RWPE2 (cell line): Measurements from ENCODE around the gene GSTM4.

Source experiments
- ATAC-seq: fragments of 200-7000 bp; cut with Tn5 transposase; 3 replicates; pipeline ENCODE4 v1.9.1; 2021; ENCODE audit warnings: low read depth
- DNase-seq: peaks from one replicate; pipeline ENCODE4 v3.0.0-alpha.2; 2020; ENCODE audit warnings: low spot score
- H3K27ac ChIP-seq: fragments of 450-650 bp; 2 replicates; pipeline ENCODE4 v1.5.1; 2017; ENCODE audit warnings: mild to moderate bottlenecking; ENCODE audit not compliant: poor library complexity, severe bottlenecking
- H3K27me3 ChIP-seq: fragments of 250-450 bp; sonication (Bioruptor Pico); 2 replicates; pipeline ENCODE4 v1.5.1; 2021; ENCODE audit warnings: mild to moderate bottlenecking, moderate library complexity; ENCODE audit not compliant: insufficient read depth, poor library complexity, severe bottlenecking
- H3K36me3 ChIP-seq: fragments of 250-450 bp; sonication (Bioruptor Pico); 2 replicates; pipeline ENCODE4 v1.5.1; 2020; ENCODE audit warnings: low read depth, mild to moderate bottlenecking, moderate library complexity
- H3K4me1 ChIP-seq: fragments of 250-450 bp; sonication (Bioruptor Pico); 2 replicates; pipeline ENCODE4 v1.5.1; 2021; ENCODE audit warnings: mild to moderate bottlenecking, moderate library complexity; ENCODE audit not compliant: insufficient read depth, poor library complexity, severe bottlenecking
- H3K4me3 ChIP-seq: fragments of 250-450 bp; sonication (Bioruptor Pico); 2 replicates; pipeline ENCODE4 v1.5.1; 2021; ENCODE audit warnings: mild to moderate bottlenecking, moderate library complexity; ENCODE audit not compliant: severe bottlenecking
- H3K9me3 ChIP-seq: fragments of 250-450 bp; sonication (Bioruptor Pico); 2 replicates; pipeline ENCODE4 v1.5.1; 2021; ENCODE audit warnings: mild to moderate bottlenecking, moderate library complexity; ENCODE audit not compliant: severe bottlenecking
- CTCF ChIP-seq: fragments of 450-650 bp; IDR thresholded peaks from one replicate; pipeline ENCODE4 v1.5.1; 2017; ENCODE audit warnings: mild to moderate bottlenecking, moderate library complexity; ENCODE audit not compliant: poor library complexity, severe bottlenecking

GSTM4 gene

DNA sequence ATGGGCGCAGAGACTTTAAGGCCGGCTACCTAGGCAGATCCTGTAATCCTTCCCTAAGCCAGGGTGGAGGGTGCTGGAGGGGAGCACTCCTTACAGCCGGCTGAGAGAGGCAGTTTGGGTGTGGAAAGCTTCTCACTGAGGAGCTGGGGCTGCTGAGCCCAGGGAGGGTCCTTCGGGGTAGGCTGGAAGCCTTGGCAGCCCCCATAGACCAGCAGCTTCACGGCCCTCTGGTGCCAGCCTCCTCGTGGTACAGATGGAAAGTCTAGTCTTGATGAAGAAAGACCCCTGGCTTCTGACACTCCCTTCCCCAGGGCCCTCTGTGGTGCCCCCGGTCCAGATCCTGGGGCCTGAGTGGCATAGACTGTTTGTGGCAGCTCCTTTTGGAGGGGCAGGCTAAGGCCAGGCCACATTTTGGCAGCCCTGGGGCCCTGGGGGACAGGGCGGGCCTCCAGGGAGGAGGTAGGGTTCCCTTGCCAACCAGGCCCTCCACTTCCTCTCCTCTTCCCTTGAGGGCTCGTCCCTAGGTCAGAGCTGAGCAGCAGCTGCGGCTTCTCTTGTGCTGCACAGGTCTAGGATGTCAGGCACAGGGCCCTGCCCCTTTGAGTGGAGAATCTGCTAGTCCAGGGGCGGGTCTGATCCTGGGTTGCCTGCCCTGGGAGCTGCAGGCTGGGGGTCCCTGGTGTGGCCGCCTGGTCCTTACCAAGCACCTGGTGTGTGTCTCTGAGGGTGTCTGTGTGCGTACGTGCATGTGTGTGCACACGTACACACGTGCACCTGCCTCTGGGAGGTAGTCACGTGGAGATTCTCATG is 31.5 kb upstream of the GSTM4 start:
- Histone ChIP-seq H3K36me3 (peaks cover 9% of the 10 kb centered on the region), H3K4me1 (peaks cover 2% of the 10 kb centered on the region), H3K27ac (no peak overlapping the region), H3K9me3 (no peaks in the 10 kb centered on the region), H3K4me3 (no peak overlapping the region), H3K27me3 (no peaks in the 10 kb centered on the region)
- no peak for TF ChIP-seq CTCF
- DNase-seq (no peak), ATAC-seq (no peak)

DNA sequence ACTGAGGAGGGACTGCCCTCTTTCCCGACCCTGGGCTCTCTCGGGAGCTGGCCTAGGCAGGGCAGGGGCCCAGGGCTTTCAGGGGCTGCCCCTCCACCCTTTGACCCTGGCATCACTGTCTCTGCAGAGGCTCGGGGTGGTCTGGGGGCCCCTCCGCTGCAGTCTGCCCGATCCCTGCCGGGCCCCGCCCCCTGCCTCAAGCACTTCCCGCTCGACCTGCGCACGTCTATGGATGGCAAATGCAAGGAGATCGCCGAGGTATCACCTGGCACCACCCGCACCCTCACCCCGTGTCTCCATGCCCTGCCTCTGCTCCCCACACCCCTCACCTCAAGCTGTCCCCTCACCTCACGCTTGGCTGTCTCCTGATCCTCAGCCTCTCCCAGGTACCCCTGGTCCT is 30.7 kb upstream of the GSTM4 start:
- H3K4me1 ChIP-seq, result peaks cover 2% of the 10 kb centered on the region
- DNase-seq (no peak), ATAC-seq (no peak)
- no peak overlapping the region for H3K27ac ChIP-seq
- no peak overlapping the region for H3K4me3 ChIP-seq
- TF ChIP-seq CTCF, result no peak
- H3K27me3 ChIP-seq, result no peaks in the 10 kb centered on the region
- H3K36me3 ChIP-seq, result peaks cover 17% of the 10 kb centered on the region
- H3K9me3 ChIP-seq, result no peaks in the 10 kb centered on the region

DNA sequence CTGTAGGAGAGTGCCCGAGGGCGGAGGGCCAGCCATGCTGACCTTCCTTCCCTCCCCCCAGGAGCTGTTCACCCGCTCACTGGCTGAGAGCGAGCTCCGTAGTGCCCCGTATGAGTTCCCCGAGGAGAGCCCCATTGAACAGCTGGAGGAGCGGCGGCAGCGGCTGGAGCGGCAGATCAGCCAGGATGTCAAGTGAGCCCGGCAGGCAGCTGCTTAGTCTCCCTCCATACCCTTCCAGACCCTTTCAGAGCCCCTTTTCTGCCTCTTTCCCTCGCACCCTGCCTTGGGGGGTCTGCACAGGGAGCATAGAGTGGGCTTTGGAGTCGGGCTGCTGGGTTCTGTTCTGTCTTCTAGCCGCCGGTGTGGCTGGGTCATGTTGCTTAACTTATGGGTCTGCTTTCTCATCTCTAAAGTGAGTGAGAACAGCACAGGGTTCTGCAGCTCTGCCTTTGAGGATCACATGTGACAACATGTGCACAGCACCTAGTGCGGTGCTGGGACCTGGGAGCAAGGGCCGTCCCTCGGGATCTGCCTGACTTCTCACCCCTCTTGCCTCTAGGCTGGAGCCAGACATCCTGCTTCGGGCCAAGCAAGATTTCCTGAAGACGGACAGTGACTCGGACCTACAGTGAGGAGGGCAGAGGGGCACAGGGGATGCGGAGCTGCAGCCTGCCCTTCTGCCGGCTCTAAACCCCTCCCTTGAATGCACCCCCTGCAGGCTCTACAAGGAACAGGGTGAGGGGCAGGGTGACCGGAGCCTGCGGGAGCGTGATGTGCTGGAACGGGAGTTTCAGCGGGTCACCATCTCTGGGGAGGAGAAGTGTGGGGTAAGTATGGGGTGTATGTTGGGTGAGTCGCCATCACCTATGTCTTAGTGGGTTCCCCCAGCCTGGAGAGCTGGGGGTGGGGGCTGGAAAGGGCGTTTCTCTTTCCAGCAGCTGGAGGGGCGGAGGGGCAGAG is 30.0 kb upstream of the GSTM4 start:
- TF ChIP-seq CTCF, result no peak
- H3K36me3 ChIP-seq, result peaks cover 20% of the 10 kb centered on the region

DNA sequence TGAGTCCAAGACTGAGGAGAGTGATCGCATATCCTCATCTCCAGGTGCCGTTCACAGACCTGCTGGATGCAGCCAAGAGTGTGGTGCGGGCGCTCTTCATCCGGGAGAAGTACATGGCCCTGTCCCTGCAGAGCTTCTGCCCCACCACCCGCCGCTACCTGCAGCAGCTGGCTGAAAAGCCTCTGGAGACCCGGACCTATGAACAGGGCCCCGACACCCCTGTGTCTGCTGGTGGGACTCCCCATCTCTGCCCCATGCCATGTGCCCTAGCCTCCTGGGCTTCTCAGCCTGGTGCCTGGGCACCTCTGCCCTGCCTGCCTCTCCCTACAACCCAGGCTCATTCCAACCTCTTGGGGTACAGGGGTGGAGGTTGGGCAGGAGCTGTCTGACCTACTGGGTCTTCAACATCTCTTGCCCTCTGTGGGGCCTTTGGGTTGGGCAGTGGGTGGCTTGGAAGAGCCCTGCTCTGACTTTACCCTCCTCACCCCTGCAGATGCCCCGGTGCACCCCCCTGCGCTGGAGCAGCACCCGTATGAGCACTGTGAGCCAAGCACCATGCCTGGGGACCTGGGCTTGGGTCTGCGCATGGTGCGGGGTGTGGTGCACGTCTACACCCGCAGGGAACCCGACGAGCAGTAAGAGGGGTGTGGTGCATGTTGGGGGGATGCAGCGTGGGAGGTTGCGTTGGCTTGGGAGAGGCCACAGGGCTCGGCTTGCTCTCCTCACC is 29.1 kb upstream of the GSTM4 start:
- no peak for TF ChIP-seq CTCF
- no peak for DNase-seq
- Histone ChIP-seq H3K4me3 (no peak overlapping the region), H3K4me1 (peaks cover 2% of the 10 kb centered on the region), H3K27me3 (no peaks in the 10 kb centered on the region), H3K27ac (no peak overlapping the region), H3K9me3 (no peaks in the 10 kb centered on the region), H3K36me3 (peaks cover 29% of the 10 kb centered on the region)
- ATAC-seq, result no peak

More for the DNA sequence above, 30.0 kb upstream of the GSTM4 start:
- Histone ChIP-seq H3K9me3 (no peaks in the 10 kb centered on the region), H3K27ac (no peak overlapping the region), H3K27me3 (no peaks in the 10 kb centered on the region), H3K4me3 (no peak overlapping the region), H3K4me1 (peaks cover 2% of the 10 kb centered on the region)
- DNase-seq, result no peak
- ATAC-seq, result no peak
